Caco-2 (cell line): ENCODE results near the gene TET1. TPM values are rescaled to one million over a fixed set of nuclear protein-coding genes. Genes with fewer than 3 reads are reported as not detected.

Experiments
- BruUV-seq: library from RNA; stranded (reverse); fragments of 400-500 nt; replicated peaks from 2 replicates; lab custom pipeline; 2021; lab: Mats Ljungman, UMichigan
- CTCF ChIA-PET: fragments of 300-600 bp; sonication (Branson Sonifier 250); formaldehyde crosslinking; loops from one replicate; lab custom pipeline; 2022; ENCODE audit warnings: antibody characterized with exemption; lab: Charles Lee
- POLR2A ChIA-PET: fragments of 300-600 bp; sonication (Branson Sonifier 250); formaldehyde crosslinking; loops from one replicate; lab custom pipeline; 2022; ENCODE audit warnings: antibody characterized with exemption; lab: Charles Lee
- DNase-seq, 2 experiments: peaks; one replicate each; pipeline versions ENCODE4 v3.0.0 to v3.0.0-alpha.2; 2020 to 2022
- H3K27me3 ChIP-seq: replicated peaks from 2 replicates; pipeline ENCODE4 v1.6.0; 2011; ENCODE audit warnings: low read length; ENCODE audit not compliant: control insufficient read depth, insufficient read depth
- H3K36me3 ChIP-seq: 2 replicates; pipeline ENCODE4 v1.5.1; 2011; ENCODE audit warnings: low read length; ENCODE audit not compliant: control insufficient read depth, insufficient read depth
- H3K4me1 ChIP-seq: fragments of 250-450 bp; sonication (Bioruptor Pico); 2 replicates; pipeline ENCODE4 v1.5.1; 2020; ENCODE audit warnings: mild to moderate bottlenecking
- H3K4me3 ChIP-seq: 2 replicates; pipeline ENCODE4 v1.5.1; 2011; ENCODE audit warnings: low read depth, mild to moderate bottlenecking, control low read depth, low read length
- H3K9me3 ChIP-seq: fragments of 250-450 bp; sonication (Bioruptor Pico); 2 replicates; pipeline ENCODE4 v1.5.1; 2020; ENCODE audit warnings: mild to moderate bottlenecking, moderate library complexity
- H3K27ac Mint-ChIP-seq: one replicate; pipeline ENCODE4 v1.8.0; 2022; ENCODE audit warnings: mixed read lengths; ENCODE audit not compliant: unreplicated experiment
- H3K27me3 Mint-ChIP-seq: one replicate; pipeline ENCODE4 v1.8.0; 2022; ENCODE audit warnings: mixed read lengths; ENCODE audit not compliant: insufficient read depth, unreplicated experiment
- H3K36me3 Mint-ChIP-seq: one replicate; pipeline ENCODE4 v1.8.0; 2022; ENCODE audit warnings: mild to moderate bottlenecking, mixed read lengths; ENCODE audit not compliant: insufficient read depth, unreplicated experiment
- H3K4me1 Mint-ChIP-seq: one replicate; pipeline ENCODE4 v1.8.0; 2022; ENCODE audit warnings: low read depth, mixed read lengths; ENCODE audit not compliant: unreplicated experiment
- H3K4me3 Mint-ChIP-seq: one replicate; pipeline ENCODE4 v1.8.0; 2022; ENCODE audit warnings: mild to moderate bottlenecking, moderate library complexity, mixed read lengths; ENCODE audit not compliant: unreplicated experiment
- H3K9me3 Mint-ChIP-seq: one replicate; pipeline ENCODE4 v1.8.0; 2022; ENCODE audit warnings: mixed read lengths; ENCODE audit not compliant: unreplicated experiment
- CTCF ChIP-seq, 2 experiments: fragments of 200-600 bp in 1 of 2; IDR thresholded peaks; 1 replicate in 1 of 2; 2 replicates in 1 of 2; pipeline versions ENCODE4 v1.5.1 to v1.8.0; 2011 to 2022; ENCODE audit warnings: antibody characterized with exemption in 1 of 2, control low read depth in 1 of 2, inconsistent platforms in 1 of 2, low read depth in 1 of 2, low read length in 1 of 2, mild to moderate bottlenecking in 1 of 2, moderate library complexity in 1 of 2; ENCODE audit not compliant: insufficient read depth in 1 of 2, severe bottlenecking in 1 of 2, unreplicated experiment in 1 of 2
- intact Hi-C: fragments of 100-400 bp; cut with micrococcal nuclease; formaldehyde crosslinking; loops from one replicate; pipeline ENCODE4 v1.10.0; 2022; ENCODE audit not compliant: unreplicated experiment
- total RNA-seq: library from RNA; stranded (reverse); gene quantifications from 2 replicates; pipeline ENCODE4 v1.2.3, GENCODE V29; 2022

The TET1 gene
- total RNA-seq, 1 experiment from 2014 or later: 18.6 TPM

GRCh38 chr10:68647672-68648341 is 87.7 kb downstream of the TET1 start:
- intact Hi-C loops: no loop called here
- Histone ChIP-seq H3K36me3 (no peaks in the 10 kb centered on the region), H3K4me3 (no peak overlapping the region), H3K4me1 (no peaks in the 10 kb centered on the region; the same call in 1 of the 2 replicates), H3K27me3 (no peaks in the 10 kb centered on the region), H3K9me3 (no peaks in the 10 kb centered on the region)
- DNase-seq: no peak
- no peak overlapping the region for H3K4me3 Mint-ChIP-seq
- H3K9me3 Mint-ChIP-seq: no peaks in the 10 kb centered on the region
- POLR2A ChIA-PET: no interaction called here
- H3K27ac Mint-ChIP-seq: no peak overlapping the region
- CTCF ChIA-PET: interaction anchor here (0.6 kb wide), 1 partner anchor 250 kb away, joined by 3 read pairs; no protein-coding TSS in a partner anchor
- H3K4me1 Mint-ChIP-seq: no peaks in the 10 kb centered on the region
- H3K27me3 Mint-ChIP-seq: no peaks in the 10 kb centered on the region
- H3K36me3 Mint-ChIP-seq: peaks cover 40% of the 10 kb centered on the region
- no TSS peak for BruUV-seq
- no peak for TF ChIP-seq CTCF (IDR thresholded peaks at IDR 0.05; ENCODE audit: insufficient read depth in 1 of 2, low read depth in 1 of 2, low read length in 1 of 2, severe bottlenecking in 1 of 2, unreplicated experiment in 1 of 2)

- POLR2A ChIA-PET: no interaction called here
- BruUV-seq: no TSS peak
Observed at GRCh38 chr10:68655620-68656126, 95.5 kb downstream of the TET1 start.

GRCh38 chr10:68665841-68666240 is 105.7 kb downstream of the TET1 start:
- Histone ChIP-seq H3K4me1 (no peaks in the 10 kb centered on the region), H3K36me3 (no peaks in the 10 kb centered on the region; the same call in 1 of the 2 replicates), H3K9me3 (no peaks in the 10 kb centered on the region), H3K4me3 (no peak overlapping the region), H3K27me3 (no peaks in the 10 kb centered on the region)
- no peak for TF ChIP-seq CTCF (IDR thresholded peaks at IDR 0.05; ENCODE audit: insufficient read depth in 1 of 2, low read depth in 1 of 2, low read length in 1 of 2, severe bottlenecking in 1 of 2, unreplicated experiment in 1 of 2)
- H3K4me3 Mint-ChIP-seq: no peak overlapping the region
- DNase-seq: no peak
- H3K36me3 Mint-ChIP-seq: peaks cover 26% of the 10 kb centered on the region
- H3K9me3 Mint-ChIP-seq: no peaks in the 10 kb centered on the region
- no peaks in the 10 kb centered on the region for H3K4me1 Mint-ChIP-seq
- H3K27me3 Mint-ChIP-seq: no peaks in the 10 kb centered on the region
- intact Hi-C loops: no loop called here
- no TSS peak for BruUV-seq
- ChIA-PET POLR2A (no interaction called here), CTCF (interaction anchor here (0.6 kb wide), 1 partner anchor 222 kb away, joined by 4 read pairs; no protein-coding TSS in a partner anchor)
- no peak overlapping the region for H3K27ac Mint-ChIP-seq

More at GRCh38 chr10:68655620-68656126, 95.5 kb downstream of the TET1 start:
- Mint-ChIP-seq H3K4me1 (no peaks in the 10 kb centered on the region), H3K27me3 (no peaks in the 10 kb centered on the region), H3K9me3 (no peaks in the 10 kb centered on the region), H3K36me3 (peaks cover 8% of the 10 kb centered on the region), H3K4me3 (no peak overlapping the region), H3K27ac (no peak overlapping the region)
- no peak overlapping the region for H3K4me3 ChIP-seq
- no peaks in the 10 kb centered on the region for H3K27me3 ChIP-seq
- CTCF ChIA-PET: interaction anchor here (0.6 kb wide), 1 partner anchor 41 kb away, joined by 3 read pairs; no protein-coding TSS in a partner anchor
- no peak for TF ChIP-seq CTCF (IDR thresholded peaks at IDR 0.05; ENCODE audit: insufficient read depth in 1 of 2, low read depth in 1 of 2, low read length in 1 of 2, severe bottlenecking in 1 of 2, unreplicated experiment in 1 of 2)
- no peaks in the 10 kb centered on the region for H3K4me1 ChIP-seq
- no peak for DNase-seq
- intact Hi-C loops: no loop called here
- H3K36me3 ChIP-seq: peaks cover 3% of the 10 kb centered on the region; the same call in 1 of the 2 replicates
- no peaks in the 10 kb centered on the region for H3K9me3 ChIP-seq
